ENCODE data around the gene PSPC1. TPM values are rescaled to one million over a fixed set of nuclear protein-coding genes. Genes with fewer than 3 reads are reported as not detected.

The PSPC1 gene
- total RNA-seq, 2 experiments from 2014 or later: 61.8 to 62.2 TPM

- POLR2A ChIA-PET: no interaction called here
- intact Hi-C loops (cut with micrococcal nuclease): no loop called here
- TF ChIP-seq, protein P1, sequence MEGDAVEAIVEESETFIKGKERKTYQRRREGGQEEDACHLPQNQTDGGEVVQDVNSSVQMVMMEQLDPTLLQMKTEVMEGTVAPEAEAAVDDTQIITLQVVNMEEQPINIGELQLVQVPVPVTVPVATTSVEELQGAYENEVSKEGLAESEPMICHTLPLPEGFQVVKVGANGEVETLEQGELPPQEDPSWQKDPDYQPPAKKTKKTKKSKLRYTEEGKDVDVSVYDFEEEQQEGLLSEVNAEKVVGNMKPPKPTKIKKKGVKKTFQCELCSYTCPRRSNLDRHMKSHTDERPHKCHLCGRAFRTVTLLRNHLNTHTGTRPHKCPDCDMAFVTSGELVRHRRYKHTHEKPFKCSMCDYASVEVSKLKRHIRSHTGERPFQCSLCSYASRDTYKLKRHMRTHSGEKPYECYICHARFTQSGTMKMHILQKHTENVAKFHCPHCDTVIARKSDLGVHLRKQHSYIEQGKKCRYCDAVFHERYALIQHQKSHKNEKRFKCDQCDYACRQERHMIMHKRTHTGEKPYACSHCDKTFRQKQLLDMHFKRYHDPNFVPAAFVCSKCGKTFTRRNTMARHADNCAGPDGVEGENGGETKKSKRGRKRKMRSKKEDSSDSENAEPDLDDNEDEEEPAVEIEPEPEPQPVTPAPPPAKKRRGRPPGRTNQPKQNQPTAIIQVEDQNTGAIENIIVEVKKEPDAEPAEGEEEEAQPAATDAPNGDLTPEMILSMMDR (IDR thresholded peaks at IDR 0.05): no peak
- ATAC-seq (no peak), DNase-seq (no peak)
- no peaks in the 10 kb centered on the region for H3K9me3 Mint-ChIP-seq
- H3K4me3 Mint-ChIP-seq: no peak overlapping the region
- CTCF ChIA-PET: no interaction called here
- H3K4me1 Mint-ChIP-seq (ENCODE audit: low read depth): peaks cover 40% of the 10 kb centered on the region
- H3K36me3 Mint-ChIP-seq (ENCODE audit: low read depth): peaks cover 72% of the 10 kb centered on the region
- no peaks in the 10 kb centered on the region for H3K27me3 Mint-ChIP-seq
- H3K27ac Mint-ChIP-seq: no peak overlapping the region
Measured at GRCh38 chr13:19759669-19760068, 23.1 kb downstream of the PSPC1 start.

GRCh38 chr13:19742643-19743042 lies 40.1 kb downstream of the PSPC1 start:
- ATAC-seq: no peak
- no peaks in the 10 kb centered on the region for H3K27me3 Mint-ChIP-seq
- CTCF ChIA-PET: interaction anchor here (0.9 kb wide), 1 partner anchor 15 kb away, joined by 4 read pairs; no protein-coding TSS in a partner anchor
- no peak overlapping the region for H3K27ac Mint-ChIP-seq
- H3K4me3 Mint-ChIP-seq: no peak overlapping the region
- no peak for DNase-seq
- peaks cover 26% of the 10 kb centered on the region for H3K36me3 Mint-ChIP-seq (ENCODE audit: low read depth)
- TF ChIP-seq, protein P1 (IDR thresholded peaks at IDR 0.05): no peak
- intact Hi-C loops (cut with micrococcal nuclease): no loop called here
- H3K4me1 Mint-ChIP-seq (ENCODE audit: low read depth): peaks cover 12% of the 10 kb centered on the region
- H3K9me3 Mint-ChIP-seq: no peaks in the 10 kb centered on the region
- POLR2A ChIA-PET: no interaction called here

- H3K9me3 Mint-ChIP-seq: no peaks in the 10 kb centered on the region
- no peak for DNase-seq
- ATAC-seq: no peak
- H3K4me1 Mint-ChIP-seq (ENCODE audit: low read depth): peaks cover 7% of the 10 kb centered on the region
- H3K27me3 Mint-ChIP-seq: no peaks in the 10 kb centered on the region
- intact Hi-C loops (cut with micrococcal nuclease): no loop called here
- TF ChIP-seq, protein P1 (IDR thresholded peaks at IDR 0.05): no peak
- H3K27ac Mint-ChIP-seq: no peak overlapping the region
- ChIA-PET CTCF (no interaction called here), POLR2A (no interaction called here)
- H3K4me3 Mint-ChIP-seq: no peak overlapping the region
- H3K36me3 Mint-ChIP-seq (ENCODE audit: low read depth): peaks cover 46% of the 10 kb centered on the region
Measured at GRCh38 chr13:19737844-19738557, 44.7 kb downstream of the PSPC1 start.

DNA sequence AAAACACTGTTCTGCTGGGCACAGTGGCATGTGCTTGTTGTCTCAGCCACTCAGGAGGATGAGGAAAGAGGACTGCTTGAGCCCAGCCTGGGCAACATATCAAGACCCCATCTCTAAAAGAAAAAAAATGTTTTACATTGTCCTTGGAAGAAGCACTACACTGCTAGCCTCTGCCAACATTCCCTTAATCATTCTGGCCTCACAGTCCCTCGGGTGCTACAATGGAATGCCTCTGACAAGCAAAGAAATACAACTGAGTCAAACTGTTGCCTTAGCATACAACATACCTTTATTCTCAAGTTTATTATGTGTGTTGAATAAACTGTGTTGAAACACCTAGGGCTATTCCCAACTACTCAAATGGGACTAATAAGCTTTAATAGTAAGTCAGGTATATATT lies 56.1 kb downstream of the PSPC1 start:
- H3K36me3 Mint-ChIP-seq (ENCODE audit: low read depth): peaks cover 42% of the 10 kb centered on the region
- no peak for DNase-seq
- POLR2A ChIA-PET: no interaction called here
- intact Hi-C loops (cut with micrococcal nuclease): no loop called here
- H3K27ac Mint-ChIP-seq: no peak overlapping the region
- CTCF ChIA-PET: no interaction called here
- no peak overlapping the region for H3K4me3 Mint-ChIP-seq
- no peaks in the 10 kb centered on the region for H3K27me3 Mint-ChIP-seq
- H3K9me3 Mint-ChIP-seq: no peaks in the 10 kb centered on the region
- TF ChIP-seq, protein P1 (IDR thresholded peaks at IDR 0.05): no peak
- peaks cover 18% of the 10 kb centered on the region for H3K4me1 Mint-ChIP-seq (ENCODE audit: low read depth)
- no peak for ATAC-seq

GRCh38 chr13:19725320-19725719 lies 57.4 kb downstream of the PSPC1 start:
- intact Hi-C loops (cut with micrococcal nuclease): no loop called here
- CTCF ChIA-PET: no interaction called here
- H3K4me1 Mint-ChIP-seq (ENCODE audit: low read depth): peaks cover 11% of the 10 kb centered on the region
- H3K4me3 Mint-ChIP-seq: no peak overlapping the region
- TF ChIP-seq, protein P1 (IDR thresholded peaks at IDR 0.05): no peak
- no peaks in the 10 kb centered on the region for H3K9me3 Mint-ChIP-seq
- no peak overlapping the region for H3K27ac Mint-ChIP-seq
- H3K36me3 Mint-ChIP-seq (ENCODE audit: low read depth): peaks cover 40% of the 10 kb centered on the region
- H3K27me3 Mint-ChIP-seq: no peaks in the 10 kb centered on the region
- DNase-seq (no peak), ATAC-seq (no peak)
- POLR2A ChIA-PET: no interaction called here
